Psoas muscle (tissue), 8 donors: ENCODE results near the gene ANK2. TPM values are rescaled to one million over a fixed set of nuclear protein-coding genes. Genes with fewer than 3 reads are reported as not detected.
A peak's percentile ranks its signal among the peaks of the same experiment; 100 is the strongest.

Source experiments
- ATAC-seq, 4 donors: fragments of 200-7000 bp; cut with Tn5 transposase; one replicate each; pipeline ENCODE4 v1.9.1; 2020; ENCODE audit warnings: moderate library complexity in 3 of 4, mild to moderate bottlenecking in 2 of 4
- DNase-seq, 2 donors: peaks; one replicate each; pipeline ENCODE4 v3.0.0-alpha.2; 2020
- H3K27ac ChIP-seq: fragments of 200-600 bp; one replicate; pipeline ENCODE4 v1.8.0; 2022
- H3K27me3 ChIP-seq, 3 donors: fragments of 200-600 bp in 1 of 3; one replicate each; pipeline versions ENCODE4 v1.6.1 to v1.8.0; 2013 to 2022; ENCODE audit warnings: low read length in 2 of 3, mild to moderate bottlenecking in 2 of 3, moderate library complexity in 1 of 3; ENCODE audit not compliant: insufficient read depth in 3 of 3
- H3K36me3 ChIP-seq, 2 donors: fragments of 200-600 bp in 1 of 2; one replicate each; pipeline versions ENCODE4 v1.6.1 to v1.8.0; 2013 to 2022; ENCODE audit warnings: low read depth in 1 of 2, mild to moderate bottlenecking in 1 of 2, moderate library complexity in 1 of 2; ENCODE audit not compliant: insufficient read depth in 1 of 2
- H3K4me1 ChIP-seq: fragments of 200-600 bp; one replicate; pipeline ENCODE4 v1.8.0; 2022
- H3K4me3 ChIP-seq: fragments of 200-600 bp; one replicate; pipeline ENCODE4 v1.8.0; 2022; ENCODE audit warnings: mild to moderate bottlenecking
- H3K9me3 ChIP-seq: fragments of 200-600 bp; one replicate; pipeline ENCODE4 v1.8.0; 2022
- WGBS, 3 donors: extraction: QIAGEN DNeasy Blood & Tissue Kit; methylation state at CpG; one replicate each; pipeline versions ENCODE4 v1.1.6 to v1.1.7; 2013; 5-methylcytosine and 5-hydroxymethylcytosine counted together
- intact Hi-C, 2 donors: fragments of 100-400 bp; cut with DNase I; formaldehyde crosslinking; loops; one replicate each; pipeline versions ENCODE4 v1.11.0 to v1.14.2; 2022
- polyA plus RNA-seq, 3 donors: library from polyadenylated mRNA; stranded (reverse); fragments of 200-250 nt; gene quantifications; one replicate each; pipeline ENCODE4 v1.2.3, GENCODE V29; 2013
- total RNA-seq, 4 donors: library from RNA; stranded (reverse); fragmentation: NEBNext Ultra II Directional in 2 of 4; extraction: Animal tissue kit (Norgen Biotek cat#: 25700) in 2 of 4; gene quantifications; one replicate each; pipeline versions ENCODE4 v1.2.1 to v1.2.4, GENCODE V29; 2021 to 2023
- TF ChIP-seq, protein P1 (sequence below): fragments of 200-600 bp; IDR thresholded peaks from one replicate; pipeline ENCODE4 v1.8.0; 2022; ENCODE audit warnings: antibody characterized with exemption
- donor health status: healthy with polysubstance abuse.
- donor health status: DM: no; HTN: no; CAD: no; lungs with moderate emphysema.
- donor health status: Bipolar disorder and iron deficiency.
- donor health status: healthy.
- donor health status: DM: yes; HTN: yes; CAD: no.
- donor health status: DM: no; HTN: no; CAD: no.
- donor health status: DM: no; HTN: no; CAD: no.
- donor health status: DM: yes; HTN: yes; CAD: no.

The ANK2 gene
- total and polyA plus RNA-seq, 7 donors = 14.1 to 153 (median 78.5) TPM

DNA sequence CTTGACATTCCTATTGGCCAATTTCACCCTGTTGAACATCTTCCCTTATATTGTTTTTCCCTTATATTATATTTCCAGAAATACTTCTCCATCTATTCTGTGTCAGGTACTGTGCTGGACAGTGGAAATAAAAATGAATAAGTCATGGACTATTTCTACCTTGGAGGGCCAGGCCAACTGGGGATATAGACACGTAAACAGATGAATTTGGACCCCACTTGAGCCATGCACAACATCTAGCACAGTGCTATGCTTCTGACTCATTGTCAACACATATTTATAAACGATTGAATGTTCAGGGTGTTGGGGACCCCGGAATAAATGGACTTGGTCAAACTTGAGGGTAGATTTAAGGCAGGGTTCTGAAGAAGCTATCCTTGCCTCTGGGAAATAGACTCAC is 111.1 kb downstream of the ANK2 start:
- DNase-seq = no peak
- no peaks in the 10 kb centered on the region for H3K9me3 ChIP-seq
- TF ChIP-seq, protein P1, sequence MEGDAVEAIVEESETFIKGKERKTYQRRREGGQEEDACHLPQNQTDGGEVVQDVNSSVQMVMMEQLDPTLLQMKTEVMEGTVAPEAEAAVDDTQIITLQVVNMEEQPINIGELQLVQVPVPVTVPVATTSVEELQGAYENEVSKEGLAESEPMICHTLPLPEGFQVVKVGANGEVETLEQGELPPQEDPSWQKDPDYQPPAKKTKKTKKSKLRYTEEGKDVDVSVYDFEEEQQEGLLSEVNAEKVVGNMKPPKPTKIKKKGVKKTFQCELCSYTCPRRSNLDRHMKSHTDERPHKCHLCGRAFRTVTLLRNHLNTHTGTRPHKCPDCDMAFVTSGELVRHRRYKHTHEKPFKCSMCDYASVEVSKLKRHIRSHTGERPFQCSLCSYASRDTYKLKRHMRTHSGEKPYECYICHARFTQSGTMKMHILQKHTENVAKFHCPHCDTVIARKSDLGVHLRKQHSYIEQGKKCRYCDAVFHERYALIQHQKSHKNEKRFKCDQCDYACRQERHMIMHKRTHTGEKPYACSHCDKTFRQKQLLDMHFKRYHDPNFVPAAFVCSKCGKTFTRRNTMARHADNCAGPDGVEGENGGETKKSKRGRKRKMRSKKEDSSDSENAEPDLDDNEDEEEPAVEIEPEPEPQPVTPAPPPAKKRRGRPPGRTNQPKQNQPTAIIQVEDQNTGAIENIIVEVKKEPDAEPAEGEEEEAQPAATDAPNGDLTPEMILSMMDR = no peak

DNA sequence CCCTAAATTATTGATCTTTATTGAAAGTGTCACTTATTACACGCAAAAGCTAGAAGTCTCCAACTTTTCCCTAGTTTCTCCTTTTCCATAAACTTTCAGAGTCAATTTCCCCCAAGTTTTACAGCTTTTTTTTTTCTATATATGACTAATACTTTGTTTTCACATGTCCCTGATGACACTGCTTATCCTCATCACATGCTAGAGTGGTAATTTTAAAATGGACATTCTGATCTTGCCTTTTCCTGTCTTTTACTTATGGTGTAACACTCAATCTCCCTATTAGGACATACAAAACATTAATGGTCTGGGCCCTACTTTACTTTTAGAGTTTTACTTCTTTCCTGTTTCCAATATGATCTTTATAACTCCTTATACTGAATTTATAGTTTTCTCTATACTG is 112.6 kb downstream of the ANK2 start:
- DNase-seq (no peak), ATAC-seq (peak in 3 of 4 donors; percentile 58 to 85 (median 60))
- TF ChIP-seq, protein P1 = no peak
- H3K4me3 ChIP-seq = no peak overlapping the region
- peaks cover 17% of the 10 kb centered on the region for H3K4me1 ChIP-seq
- intact Hi-C loops = loop anchor here in 1 of 2 donors (1.0 kb wide), 1 partner anchor 9 kb away; no protein-coding TSS in a partner anchor
- no peaks in the 10 kb centered on the region for H3K36me3 ChIP-seq
- no peaks in the 10 kb centered on the region for H3K27me3 ChIP-seq
- H3K27ac ChIP-seq = peak overlapping the region; percentile 44
- H3K9me3 ChIP-seq = no peaks in the 10 kb centered on the region
- WGBS, 3 donors = 93 to 97% (median 97%) methylated on average over 1 of the region's 1 CpG

More for the DNA sequence above, 111.1 kb downstream of the ANK2 start:
- Histone ChIP-seq H3K4me3 (no peak overlapping the region), H3K36me3 (no peaks in the 10 kb centered on the region), H3K27me3 (no peaks in the 10 kb centered on the region), H3K4me1 (peaks cover 20% of the 10 kb centered on the region), H3K27ac (peak overlapping the region; percentile 50)
- 71 to 83% (median 77%) methylated on average over 3 of the region's 3 CpGs for WGBS, 3 donors
- intact Hi-C loops = no loop called here
- peak; percentile 23 to 56 (median 41) for ATAC-seq

DNA sequence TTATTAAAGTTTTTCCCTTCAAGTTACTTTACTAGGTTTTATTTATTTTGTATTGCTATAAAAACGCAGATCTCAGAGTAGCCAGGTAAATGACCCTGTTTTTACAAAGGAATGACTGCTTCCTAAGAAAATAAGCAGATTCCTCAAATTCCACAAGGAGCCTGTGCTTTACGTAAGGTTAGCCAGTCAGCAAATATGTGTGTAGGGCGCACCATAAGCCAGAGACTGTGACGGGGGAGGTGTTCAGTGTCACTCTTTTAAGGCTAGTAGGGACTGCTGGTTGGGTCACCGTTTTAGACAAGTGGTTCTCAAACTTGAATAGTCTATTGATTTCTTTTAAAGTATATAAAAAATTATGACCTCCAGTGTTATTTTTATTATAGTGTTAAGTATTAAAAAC is 119.9 kb downstream of the ANK2 start:
- Histone ChIP-seq H3K4me1 (peaks cover 11% of the 10 kb centered on the region), H3K4me3 (no peak overlapping the region), H3K9me3 (no peaks in the 10 kb centered on the region), H3K27ac (no peak overlapping the region), H3K27me3 (no peaks in the 10 kb centered on the region), H3K36me3 (no peaks in the 10 kb centered on the region)
- TF ChIP-seq, protein P1 = no peak
- DNase-seq = no peak
- ATAC-seq = peak; percentile 62 to 85 (median 68)
- WGBS, 3 donors = 45 to 66% (median 50%) methylated on average over 5 of the region's 5 CpGs
- intact Hi-C loops = no loop called here

DNA sequence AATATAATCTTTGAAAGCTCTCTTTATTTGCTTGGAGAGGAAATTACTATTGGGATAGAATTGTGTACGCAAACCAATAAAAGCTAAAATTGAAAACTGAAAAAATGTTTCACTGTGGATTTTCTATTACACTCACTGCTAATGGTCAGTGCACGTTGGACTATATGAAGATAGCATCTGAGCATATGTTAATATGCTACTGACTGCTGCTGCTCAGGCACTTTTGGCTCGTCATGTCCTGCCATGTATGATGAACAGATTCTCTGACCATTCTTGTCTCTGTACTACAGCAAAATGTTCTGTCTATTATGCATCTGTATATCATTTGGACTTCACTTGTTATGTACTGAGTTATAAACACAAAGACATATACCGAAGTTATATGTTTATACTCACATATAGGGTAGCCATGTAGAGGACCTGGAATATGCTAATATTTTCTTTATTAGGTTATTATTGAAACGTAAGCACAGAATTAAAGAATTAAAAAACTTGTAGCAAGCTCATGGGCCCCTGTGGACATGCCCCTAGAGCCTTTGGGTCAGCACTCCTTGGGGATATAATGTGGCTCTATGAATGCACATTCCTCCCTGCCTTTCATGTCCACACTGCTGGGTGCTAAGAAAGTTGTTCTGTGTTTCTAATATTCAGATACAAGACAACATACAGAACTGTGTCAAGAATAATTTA is 120.8 kb downstream of the ANK2 start:
- ATAC-seq (peak in 2 of 4 donors; percentile 27 to 54), DNase-seq (no peak)
- Histone ChIP-seq H3K27me3 (no peaks in the 10 kb centered on the region), H3K4me3 (no peak overlapping the region), H3K9me3 (no peaks in the 10 kb centered on the region), H3K27ac (no peak overlapping the region), H3K36me3 (no peaks in the 10 kb centered on the region), H3K4me1 (peaks cover 11% of the 10 kb centered on the region)
- WGBS, 3 donors = 79 to 83% (median 79%) methylated on average over 5 of the region's 5 CpGs
- intact Hi-C loops = no loop called here
- TF ChIP-seq, protein P1 = no peak
